H1 (cell line): ENCODE data around the gene PKP1. TPM values are rescaled to one million over a fixed set of nuclear protein-coding genes. Genes with fewer than 3 reads are reported as not detected.

Experiments used
- CTCF ChIA-PET: fragments of 300-600 bp; sonication (Branson Sonifier 250); formaldehyde crosslinking; loops from one replicate; lab custom pipeline; 2021; ENCODE audit not compliant: partially characterized antibody; lab: Charles Lee
- POLR2A ChIA-PET: fragments of 300-600 bp; sonication (Branson Sonifier 250); formaldehyde crosslinking; loops from one replicate; lab custom pipeline; 2021; ENCODE audit warnings: inconsistent platforms; ENCODE audit not compliant: partially characterized antibody; lab: Charles Lee
- DNase-seq, 2 experiments: peaks; one replicate each; pipeline versions ENCODE4 v3.0.0 to v3.0.0-alpha.2; 2010 to 2022; ENCODE audit warnings: low spot score in 2 of 2, low read depth in 1 of 2, mixed read lengths in 1 of 2
- FAIRE-seq: peaks from 2 replicates; lab custom pipeline; 2011; peaks lifted over from hg19 to GRCh38; lab: Jason Lieb, UNC
- H2AFZ ChIP-seq: 2 replicates; pipeline ENCODE4 v1.8.1; 2012; ENCODE audit warnings: low read length, inconsistent platforms
- H2AK5ac ChIP-seq: 2 replicates; pipeline ENCODE4 v1.6.1; 2013; ENCODE audit warnings: low read depth, low read length
- H2BK120ac ChIP-seq: replicated peaks from 2 replicates; pipeline ENCODE3; 2013; ENCODE audit warnings: low read depth, low read length, inconsistent platforms
- H2BK12ac ChIP-seq: 2 replicates; pipeline ENCODE4 v1.6.1; 2013; ENCODE audit warnings: low read depth, low read length
- H2BK15ac ChIP-seq: 2 replicates; pipeline ENCODE4 v1.6.1; 2013; ENCODE audit warnings: low read length
- H2BK20ac ChIP-seq: 2 replicates; pipeline ENCODE4 v1.6.1; 2013; ENCODE audit warnings: low read length
- H2BK5ac ChIP-seq: 2 replicates; pipeline ENCODE4 v1.6.1; 2013; ENCODE audit warnings: low read depth, low read length
- H3K14ac ChIP-seq: 2 replicates; pipeline ENCODE4 v1.6.1; 2013; ENCODE audit warnings: inconsistent platforms; ENCODE audit not compliant: insufficient read length
- H3K18ac ChIP-seq: 2 replicates; pipeline ENCODE4 v1.6.1; 2013; ENCODE audit warnings: low read length; ENCODE audit errors: extremely low read depth
- H3K23ac ChIP-seq: 2 replicates; pipeline ENCODE4 v1.6.1; 2013; ENCODE audit warnings: inconsistent platforms; ENCODE audit not compliant: insufficient read length
- H3K23me2 ChIP-seq: 2 replicates; pipeline ENCODE4 v1.6.1; 2013; ENCODE audit warnings: low read depth, low read length
- H3K27ac ChIP-seq: 2 replicates; pipeline ENCODE4 v1.6.1; 2011; ENCODE audit warnings: low read depth, low read length, inconsistent platforms
- H3K27me3 ChIP-seq, 4 experiments: replicated peaks in 1 of 4; 1 replicate in 1 of 4; 2 replicates in 3 of 4; pipeline versions ENCODE4 v1.6.1 to v1.8.1; 2011 to 2013; ENCODE audit warnings: low read length in 3 of 4, mild to moderate bottlenecking in 3 of 4, inconsistent platforms in 2 of 4, mixed read lengths in 2 of 4, moderate library complexity in 1 of 4; ENCODE audit not compliant: control insufficient read depth in 3 of 4, insufficient read depth in 3 of 4; ENCODE audit errors: extremely low read depth in 1 of 4
- H3K36me3 ChIP-seq, 4 experiments: 2 replicates each; pipeline versions ENCODE4 v1.6.1 to v1.8.1; 2011 to 2013; ENCODE audit warnings: mild to moderate bottlenecking in 4 of 4, low read length in 3 of 4, moderate library complexity in 2 of 4, control low read depth in 1 of 4, inconsistent platforms in 1 of 4; ENCODE audit not compliant: insufficient read depth in 4 of 4, control insufficient read depth in 2 of 4
- H3K4ac ChIP-seq: replicated peaks from 2 replicates; pipeline ENCODE3; 2013; ENCODE audit warnings: low read length, low read depth, mixed read lengths, inconsistent platforms; ENCODE audit not compliant: insufficient read length
- H3K4me1 ChIP-seq, 4 experiments: replicated peaks in 1 of 4; 1 replicate in 1 of 4; 2 replicates in 3 of 4; pipeline versions ENCODE4 v1.6.1 to v1.8.1; 2011 to 2013; ENCODE audit warnings: low read length in 3 of 4, inconsistent platforms in 2 of 4, mixed read lengths in 1 of 4; ENCODE audit not compliant: insufficient read depth in 4 of 4, control insufficient read depth in 3 of 4
- H3K4me2 ChIP-seq, 2 experiments: 2 replicates each; pipeline versions ENCODE4 v1.6.1 to v1.8.1; 2011 to 2013; ENCODE audit warnings: low read depth in 2 of 2, low read length in 2 of 2, control low read depth in 1 of 2, inconsistent platforms in 1 of 2, mild to moderate bottlenecking in 1 of 2; ENCODE audit not compliant: insufficient read depth in 1 of 2
- H3K4me3 ChIP-seq, 4 experiments: fragments of 200-600, 300-600 bp in 1 of 4; sonication (generic), shearing (Covaris generic), sonication (Bioruptor Twin) in 1 of 4; 2 replicates each; pipeline versions ENCODE4 v1.5.1 to v1.8.1; 2011 to 2016; ENCODE audit warnings: low read length in 4 of 4, low read depth in 3 of 4, control low read depth in 2 of 4, inconsistent platforms in 2 of 4, mild to moderate bottlenecking in 2 of 4, mixed read lengths in 1 of 4, moderate library complexity in 1 of 4; ENCODE audit not compliant: insufficient read depth in 2 of 4; ENCODE audit errors: extremely low read depth in 1 of 4
- H3K56ac ChIP-seq: replicated peaks from 2 replicates; pipeline ENCODE3; 2013; ENCODE audit warnings: low read depth, mild to moderate bottlenecking, mixed read lengths, low read length, inconsistent platforms; ENCODE audit not compliant: insufficient read length
- H3K79me1 ChIP-seq: 2 replicates; pipeline ENCODE4 v1.6.1; 2013; ENCODE audit warnings: low read depth, low read length, control low read depth
- H3K79me2 ChIP-seq, 2 experiments: 2 replicates each; pipeline versions ENCODE4 v1.6.1 to v1.8.1; 2012 to 2013; ENCODE audit warnings: low read length in 2 of 2, mild to moderate bottlenecking in 2 of 2, inconsistent platforms in 1 of 2; ENCODE audit not compliant: insufficient read depth in 2 of 2, control insufficient read depth in 1 of 2
- H3K9ac ChIP-seq, 4 experiments: replicated peaks in 1 of 4; 1 replicate in 1 of 4; 2 replicates in 3 of 4; pipeline versions ENCODE4 v1.6.1 to v1.8.1; 2011 to 2013; ENCODE audit warnings: low read depth in 3 of 4, low read length in 3 of 4, control low read depth in 2 of 4, mild to moderate bottlenecking in 2 of 4, moderate library complexity in 2 of 4, inconsistent platforms in 1 of 4; ENCODE audit errors: extremely low read depth in 1 of 4
- H3K9me3 ChIP-seq, 2 experiments: 2 replicates each; pipeline versions ENCODE4 v1.6.1 to v1.8.1; 2012 to 2013; ENCODE audit warnings: mild to moderate bottlenecking in 2 of 2, moderate library complexity in 2 of 2, control low read depth in 1 of 2, inconsistent platforms in 1 of 2, low read depth in 1 of 2, low read length in 1 of 2, mixed read lengths in 1 of 2; ENCODE audit not compliant: insufficient read depth in 2 of 2
- H4K20me1 ChIP-seq, 2 experiments: replicated peaks in 1 of 2; 2 replicates each; pipeline versions ENCODE3 to v1.8.1; 2011 to 2013; ENCODE audit warnings: inconsistent platforms in 2 of 2, low read length in 2 of 2, mild to moderate bottlenecking in 1 of 2; ENCODE audit not compliant: insufficient read depth in 2 of 2, control insufficient read depth in 1 of 2
- H4K5ac ChIP-seq: 2 replicates; pipeline ENCODE4 v1.6.1; 2013; ENCODE audit warnings: low read length, low read depth, mixed read lengths, inconsistent platforms; ENCODE audit not compliant: insufficient read length
- H4K8ac ChIP-seq: 2 replicates; pipeline ENCODE4 v1.8.0; 2013; ENCODE audit warnings: mild to moderate bottlenecking, moderate library complexity, low read length, inconsistent platforms; ENCODE audit not compliant: insufficient read depth; ENCODE audit errors: extremely low read depth
- H4K91ac ChIP-seq: replicated peaks from 2 replicates; pipeline ENCODE3; 2013; ENCODE audit warnings: low read length, mixed read lengths, inconsistent platforms; ENCODE audit not compliant: insufficient read length
- ATF3 ChIP-seq: IDR thresholded peaks from 2 replicates; pipeline ENCODE4 v1.6.1; 2011; ENCODE audit warnings: low read depth, mild to moderate bottlenecking, low read length; ENCODE audit not compliant: insufficient read depth
- CEBPB ChIP-seq: IDR thresholded peaks from 2 replicates; pipeline ENCODE4 v1.6.1; 2012; ENCODE audit warnings: low read depth, low read length
- CHD1 ChIP-seq: IDR thresholded peaks from 2 replicates; pipeline ENCODE4 v1.6.1; 2012; ENCODE audit warnings: low read depth, low read length, improper control_type of control experiment
- EZH2 ChIP-seq: fragments of 200-600 bp; sonication (generic); IDR thresholded peaks from 2 replicates; pipeline ENCODE4 v1.7.1; 2012; ENCODE audit warnings: low read depth, mild to moderate bottlenecking, moderate library complexity, low read length, inconsistent platforms; ENCODE audit not compliant: severe bottlenecking
- HDAC6 ChIP-seq: IDR thresholded peaks from one replicate; pipeline ENCODE4 v1.7.1; 2012; ENCODE audit warnings: low read depth, mild to moderate bottlenecking, inconsistent platforms, low read length, moderate library complexity
- NRF1 ChIP-seq: IDR thresholded peaks from 2 replicates; pipeline ENCODE4 v1.6.1; 2011; ENCODE audit warnings: mild to moderate bottlenecking, low read depth, low read length, improper control_type of control experiment
- RBBP5 ChIP-seq: IDR thresholded peaks from 2 replicates; pipeline ENCODE4 v1.7.1; 2012; ENCODE audit warnings: low read depth, mild to moderate bottlenecking, inconsistent platforms, low read length, moderate library complexity, borderline replicate concordance
- RNF2 ChIP-seq: fragments of 200-900, 300-1000 bp; sonication (generic); IDR thresholded peaks from 2 replicates; pipeline ENCODE4 v1.7.1; 2016; ENCODE audit warnings: borderline replicate concordance, low read depth, mild to moderate bottlenecking, antibody characterized with exemption, low read length; ENCODE audit not compliant: poor library complexity, severe bottlenecking; ENCODE audit errors: missing control alignments
- SP1 ChIP-seq: IDR thresholded peaks from 2 replicates; pipeline ENCODE4 v1.6.1; 2011; ENCODE audit warnings: low read depth, low read length
- SP2 ChIP-seq: IDR thresholded peaks from 2 replicates; pipeline ENCODE4 v1.6.1; 2012; ENCODE audit warnings: mild to moderate bottlenecking, low read length, inconsistent platforms
- SUZ12 ChIP-seq: fragments of 200-600 bp; sonication (generic); IDR thresholded peaks from 2 replicates; pipeline ENCODE4 v1.6.1; 2012; ENCODE audit warnings: mild to moderate bottlenecking, inconsistent platforms, low read length, moderate library complexity, mixed read lengths
- TBP ChIP-seq: IDR thresholded peaks from 2 replicates; pipeline ENCODE4 v1.6.1; 2011; ENCODE audit warnings: low read depth, low read length, improper control_type of control experiment
- TCF12 ChIP-seq: IDR thresholded peaks from 2 replicates; pipeline ENCODE4 v1.6.1; 2011; ENCODE audit warnings: low read depth, mild to moderate bottlenecking, low read length
- TEAD4 ChIP-seq: IDR thresholded peaks from 2 replicates; pipeline ENCODE4 v1.6.1; 2012; ENCODE audit warnings: low read depth, low read length, inconsistent platforms, mixed read lengths
- YY1 ChIP-seq: IDR thresholded peaks from 2 replicates; pipeline ENCODE4 v1.6.1; 2011; ENCODE audit warnings: low read depth, mild to moderate bottlenecking, low read length
- WGBS, 2 experiments: shearing (Covaris generic) in 1 of 2; methylation state at CpG; one replicate each; pipeline versions ENCODE4 v1.1.6 to v1.1.7; 2013 to 2015; ENCODE audit warnings: low lambda C conversion rate in 2 of 2, mixed read lengths in 2 of 2, inconsistent platforms in 1 of 2, low coverage in 1 of 2, missing lambda C conversion rate in 1 of 2; ENCODE audit not compliant: insufficient replicate concordance in 2 of 2, insufficient coverage in 1 of 2, insufficient read length in 1 of 2; ENCODE audit errors: extremely low coverage in 1 of 2, missing lambda C conversion rate in 1 of 2; 5-methylcytosine and 5-hydroxymethylcytosine counted together
- polyA plus RNA-seq, 7 experiments: library from polyadenylated mRNA; depleted of rRNA in 3 of 7; stranded (reverse) in 5 of 7; unstranded in 2 of 7; fragments of >200 nt in 5 of 7; fragments of 200-250 nt in 2 of 7; gene quantifications; 1 replicate in 5 of 7; 2 replicates in 1 of 7; 4 replicates in 1 of 7; pipeline versions ENCODE4 v1.2.1 to v1.2.3, GENCODE V29; 2011 to 2013; ENCODE audit warnings: missing spikeins in 2 of 7, mixed read lengths in 2 of 7
- total RNA-seq: library from RNA; stranded (reverse); fragmentation: NEBNext Ultra II Directional; extraction: Animal tissue kit (Norgen Biotek cat#: 25700); gene quantifications from 2 replicates; pipeline ENCODE4 v1.2.1, GENCODE V29; 2021

Gene PKP1
- total and polyA plus RNA-seq, 2 of the 8 experiments (the other 6 are each of a cell fraction or from before 2014, with no cell fraction given): 0.21 to 0.95 TPM

- Histone ChIP-seq H3K27me3 (no peaks in the 10 kb centered on the region), H3K4me3 (no peak overlapping the region), H3K9ac (no peak overlapping the region), H3K79me1 (no peaks in the 10 kb centered on the region), H3K27ac (no peak overlapping the region), H3K9me3 (no peaks in the 10 kb centered on the region), H4K20me1 (no peaks in the 10 kb centered on the region), H2BK12ac (no peak overlapping the region), H2BK15ac (no peak overlapping the region), H3K79me2 (no peaks in the 10 kb centered on the region), H3K4me1 (peaks cover 0 to 4% (median 2%) of the 10 kb centered on the region in 4 experiments; a peak in 5 of 7 replicates), H2BK120ac (no peak overlapping the region), H3K56ac (no peak overlapping the region), H3K4me2 (no peak overlapping the region), H3K23ac (no peak overlapping the region), H3K4ac (no peak overlapping the region), H3K36me3 (no peaks in the 10 kb centered on the region), H3K18ac (no peak overlapping the region), H4K5ac (no peak overlapping the region), H4K91ac (no peak overlapping the region), H3K14ac (no peak overlapping the region), H2BK5ac (no peak overlapping the region), H2AK5ac (no peak overlapping the region), H2AFZ (no peak overlapping the region), H2BK20ac (no peak overlapping the region), H4K8ac (no peak overlapping the region), H3K23me2 (no peaks in the 10 kb centered on the region)
- CTCF ChIA-PET: interaction anchor here (0.6 to 14.7 kb wide), 9 partner anchors 9 to 104 kb away, joined by 3 to 275 read pairs (median 4); partner anchors contain the start of gene LAD1
- WGBS, 2 experiments: 92% methylated on average over 5 of the region's 5 CpGs; no CpG with 5 or more reads in 1 of the 2 experiments
- FAIRE-seq (no peak), DNase-seq (no peak)
- POLR2A ChIA-PET: interaction anchor here (0.9 to 7.7 kb wide), 2 partner anchors 18 to 97 kb away, joined by 3 to 49 read pairs; no protein-coding TSS in a partner anchor
- TF ChIP-seq SUZ12 (no peak), TEAD4 (no peak), TBP (no peak), RNF2 (no peak), EZH2 (no peak), ATF3 (no peak), TCF12 (no peak), SP1 (no peak), NRF1 (no peak), SP2 (no peak), CHD1 (no peak), RBBP5 (no peak), YY1 (no peak), CEBPB (no peak), HDAC6 (no peak)
Observed at GRCh38 chr1:201356236-201356635, 72.9 kb downstream of the PKP1 start.
